Glomerular endothelial cell (primary cell): ENCODE measurements around the gene GOLGA5. TPM values are rescaled to one million over a fixed set of nuclear protein-coding genes. Genes with fewer than 3 reads are reported as not detected.

ENCODE experiments used
- DNase-seq: peaks from one replicate; pipeline ENCODE4 v3.0.0-alpha.2; 2011; ENCODE audit warnings: low read depth, low spot score; ENCODE audit errors: extremely low read depth
- total RNA-seq: library from RNA; depleted of rRNA; stranded (reverse); fragments of >200 nt; gene quantifications from 2 replicates; pipeline ENCODE4 v1.2.3, GENCODE V29; 2015

Gene GOLGA5
- total RNA-seq, 1 donor from 2014 or later: 40.4 TPM

DNA sequence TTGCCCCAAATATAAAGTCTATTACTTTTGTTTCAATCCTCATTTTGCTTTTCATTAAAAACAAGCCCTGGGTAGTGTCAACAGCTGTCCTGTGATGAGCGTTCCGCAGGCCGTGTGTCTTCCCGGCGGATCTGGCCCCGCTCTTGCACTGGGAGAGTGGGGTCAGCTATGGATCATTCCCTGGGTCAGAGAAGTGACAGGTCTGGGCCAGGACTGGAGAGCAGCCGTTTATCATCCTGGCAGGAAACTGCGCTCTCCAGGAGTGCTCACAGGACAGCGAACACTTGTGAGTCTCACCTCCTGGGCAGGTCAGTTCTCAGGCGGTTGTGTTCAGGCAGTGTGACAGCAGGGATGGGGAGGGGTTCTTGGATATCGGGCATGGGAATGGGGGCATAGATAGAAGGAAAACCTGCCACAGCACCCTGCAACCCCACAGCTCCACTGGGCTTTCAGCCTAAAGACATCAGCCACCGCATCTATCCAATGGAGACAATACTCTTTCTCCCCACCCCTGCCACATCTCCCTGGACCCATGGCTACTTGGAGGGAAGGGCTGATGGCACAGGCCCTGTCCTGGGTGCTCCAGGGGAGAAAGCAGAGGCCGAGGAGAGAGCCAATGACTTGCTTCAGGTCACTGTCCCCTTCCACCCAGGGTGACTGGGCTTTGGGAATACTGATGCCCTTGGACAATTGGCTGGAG is 81.0 kb downstream of the GOLGA5 start:
- no peak for DNase-seq

DNA sequence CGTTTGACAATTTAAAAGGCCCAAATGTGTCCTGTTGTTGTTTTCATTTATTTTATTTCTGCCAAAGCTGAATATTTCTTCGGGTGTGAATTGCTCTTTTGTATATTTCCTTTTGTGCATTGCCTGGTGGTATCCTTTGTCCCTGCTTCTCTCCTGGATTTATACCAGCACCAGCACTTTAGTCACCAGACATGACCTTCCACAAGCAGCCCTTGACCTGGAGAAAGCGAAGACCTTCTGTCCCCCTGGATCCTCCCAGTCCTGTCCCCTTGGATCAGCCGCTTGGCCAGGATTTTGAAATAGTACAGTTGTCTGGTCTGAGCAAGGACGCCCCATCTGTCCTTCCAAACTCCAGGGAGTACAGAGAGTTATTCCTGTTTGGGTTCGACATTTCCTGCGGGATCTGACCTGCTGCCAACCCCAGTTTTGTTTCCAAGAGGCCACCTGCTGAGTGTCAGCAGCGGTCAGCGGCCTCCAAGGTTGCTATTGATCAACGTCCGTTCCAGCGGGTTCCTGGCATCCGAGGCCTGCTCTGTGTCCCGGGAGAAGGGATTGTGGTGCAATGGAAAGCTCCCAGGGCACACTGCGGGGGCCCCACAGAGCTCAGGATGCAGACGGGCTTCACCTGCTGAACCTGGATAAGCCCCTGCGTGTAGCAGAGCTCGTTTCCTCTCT is 83.8 kb downstream of the GOLGA5 start:
- DNase-seq: no peak

DNA sequence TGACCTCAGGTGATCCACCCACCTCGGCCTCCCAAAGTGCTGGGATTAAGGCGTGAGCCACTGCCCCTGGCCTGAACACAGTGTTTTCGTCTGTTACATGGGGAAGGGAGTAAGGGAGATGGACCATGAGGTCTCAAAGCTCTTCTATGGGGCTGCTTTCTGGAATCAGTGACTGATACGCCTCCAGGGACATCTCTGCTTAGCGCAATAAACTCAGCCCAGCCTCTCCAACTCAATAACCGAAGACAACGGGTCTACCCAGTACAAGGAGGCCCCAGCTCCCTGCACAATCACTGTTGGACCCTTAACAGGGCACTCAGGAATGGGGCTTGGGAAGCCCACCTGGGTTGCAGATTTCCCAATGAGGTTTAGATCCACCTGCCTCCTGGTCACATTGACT is 86.2 kb downstream of the GOLGA5 start:
- DNase-seq: no peak

DNA sequence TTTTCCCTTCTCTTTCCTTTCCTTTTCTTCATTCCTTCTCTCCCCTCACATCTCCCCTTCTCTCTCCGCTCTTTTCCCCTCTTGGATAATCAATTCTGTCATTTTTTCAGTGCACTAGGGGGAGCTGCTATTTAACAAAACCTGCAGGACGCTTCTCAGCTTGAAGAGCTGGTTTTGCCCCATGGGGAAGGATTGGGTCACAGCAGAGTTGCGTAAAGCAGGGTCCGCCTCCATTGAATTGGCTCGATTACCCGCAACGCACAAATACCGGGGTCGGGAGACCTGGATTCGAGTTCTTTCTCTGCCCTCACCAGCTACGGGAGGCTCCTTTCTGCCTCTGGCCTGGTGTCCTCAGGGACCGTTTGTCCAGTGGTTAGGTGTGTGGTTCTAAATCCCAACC is 86.7 kb downstream of the GOLGA5 start:
- no peak for DNase-seq

DNA sequence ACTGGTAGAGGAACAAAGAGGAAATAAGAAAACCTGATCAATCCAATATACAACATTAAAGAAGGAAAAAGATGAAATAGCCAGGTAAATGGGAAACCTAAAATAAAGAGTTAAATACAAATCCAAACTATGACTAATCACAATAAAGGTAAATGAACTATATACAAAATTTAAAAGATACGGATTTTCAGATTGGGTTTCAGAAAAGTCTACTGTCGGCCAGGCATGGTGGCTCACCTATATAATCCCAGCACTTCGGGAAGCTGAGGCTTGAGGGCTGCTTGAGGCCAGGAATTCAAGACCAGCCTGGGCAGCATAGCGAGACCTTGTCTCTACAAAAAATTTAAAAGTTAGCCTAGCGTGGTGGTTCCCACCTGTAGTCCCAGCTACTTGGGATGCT is 89.0 kb downstream of the GOLGA5 start:
- no peak for DNase-seq

DNA sequence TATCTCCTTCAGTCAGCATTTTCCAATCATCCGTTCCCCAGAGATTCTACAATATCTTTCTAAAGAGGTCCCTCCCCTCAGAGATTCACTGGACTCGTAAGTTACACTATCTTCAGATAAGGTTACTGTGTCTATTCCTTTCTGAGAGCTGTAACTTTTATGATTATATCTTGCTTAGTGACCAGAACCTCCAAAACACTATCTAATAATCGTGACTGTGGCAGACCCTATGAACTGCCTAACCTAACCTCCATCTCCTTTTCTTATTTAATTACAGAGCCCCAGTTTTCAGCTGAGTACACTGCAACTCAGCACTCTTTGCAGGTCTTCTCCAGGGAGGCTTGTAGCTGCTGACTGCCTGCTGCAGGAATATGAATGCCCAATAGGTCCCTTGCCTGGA is 90.3 kb downstream of the GOLGA5 start:
- DNase-seq: no peak

DNA sequence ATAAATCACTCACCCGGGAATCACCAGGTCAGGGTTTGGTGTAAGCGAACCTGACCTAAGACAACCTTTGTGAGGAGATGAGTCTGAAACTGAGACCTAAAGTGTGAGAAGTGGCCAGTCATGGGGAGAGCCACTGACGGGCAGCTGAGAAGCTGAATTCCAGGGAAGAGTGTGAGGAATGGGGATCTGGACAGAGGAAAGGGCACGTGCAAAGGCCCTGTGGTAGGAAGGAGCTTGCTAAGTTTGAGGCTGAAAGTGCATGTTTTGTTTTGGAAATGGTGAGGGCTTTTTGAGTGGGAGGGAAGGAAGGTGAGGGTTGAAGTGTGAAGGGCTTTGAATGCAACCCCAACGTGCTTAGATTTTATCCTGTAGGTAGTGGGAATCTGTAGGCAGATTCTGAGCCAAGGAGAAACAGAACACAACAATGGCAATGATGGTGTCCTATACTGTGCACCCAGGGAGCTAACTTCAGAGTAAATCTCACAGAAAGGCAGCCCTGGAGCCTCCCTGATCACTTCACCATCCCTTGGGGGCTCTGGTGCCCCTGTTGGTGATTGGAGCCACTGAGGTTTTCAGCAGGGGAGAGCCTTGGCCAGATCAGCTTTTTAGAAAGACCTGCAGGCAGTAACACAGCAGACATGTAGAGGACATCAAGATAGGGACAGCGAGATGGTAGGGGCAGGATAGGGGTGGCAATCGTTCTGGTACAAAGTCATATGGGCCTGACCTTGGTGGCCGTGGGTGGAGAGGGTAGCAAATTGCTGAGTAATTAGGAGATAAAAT is 91.4 kb downstream of the GOLGA5 start:
- no peak for DNase-seq

DNA sequence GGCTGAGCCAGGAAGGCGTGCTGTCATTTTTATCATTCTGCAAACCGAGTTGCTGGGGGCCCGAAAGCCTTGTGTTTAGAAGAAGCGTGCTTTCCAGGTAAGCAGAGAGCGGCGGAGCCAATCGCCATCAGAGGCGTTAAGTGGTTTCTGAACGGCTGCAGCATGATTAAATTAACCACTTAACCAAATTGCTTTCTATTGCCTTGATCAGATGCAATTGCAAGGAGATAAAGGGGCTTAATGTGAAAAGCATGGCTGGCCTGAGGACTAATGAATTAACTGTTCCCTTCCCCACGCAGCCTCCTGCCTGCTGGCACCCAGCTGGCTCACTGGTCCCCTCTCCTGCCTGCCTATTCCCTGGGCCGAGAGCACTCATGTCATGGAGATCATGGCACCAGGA is 92.2 kb downstream of the GOLGA5 start:
- DNase-seq: no peak

DNA sequence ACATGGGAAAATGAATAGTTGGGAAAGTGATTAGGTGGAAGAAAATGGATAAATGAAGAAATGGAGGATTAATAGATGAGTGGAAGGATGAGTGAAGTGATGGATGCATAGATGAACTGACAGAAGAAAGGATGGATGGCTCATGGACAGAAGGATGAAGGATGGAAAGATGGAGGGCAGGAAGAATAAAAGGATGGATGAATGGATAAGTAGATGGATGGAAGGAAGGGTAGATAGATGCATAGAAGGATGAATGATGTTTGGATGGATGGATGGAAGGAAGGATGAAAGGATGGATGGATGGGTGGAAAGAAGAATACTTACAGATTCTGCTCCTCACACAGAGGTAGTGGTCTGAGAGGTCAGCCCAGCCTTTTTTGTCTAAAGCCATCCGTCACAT is 93.1 kb downstream of the GOLGA5 start:
- no peak for DNase-seq

DNA sequence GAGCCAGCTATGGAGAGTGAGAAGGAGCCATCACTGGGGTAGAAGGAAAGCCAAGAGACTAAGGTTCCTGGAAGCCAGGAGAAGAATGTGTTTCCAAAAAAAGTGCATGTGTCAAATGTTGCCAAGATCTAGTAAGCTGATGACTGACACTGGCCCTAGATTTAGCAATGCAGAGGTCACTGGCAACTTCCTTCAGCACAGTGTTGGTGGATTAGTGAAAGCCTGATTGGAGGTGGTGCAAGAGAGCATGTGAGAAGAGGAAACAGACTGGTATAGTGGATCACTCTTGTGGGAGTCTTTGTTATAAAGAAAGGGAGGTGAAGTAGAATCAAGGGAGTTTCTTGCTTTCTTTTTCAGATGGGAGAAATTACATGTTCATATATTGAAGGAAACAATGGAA is 94.8 kb downstream of the GOLGA5 start:
- no peak for DNase-seq

Other genes starting within 250 kb of the GOLGA5 start
- 87.3 and 109 TPM in 2 replicates for gene LGMN, start 45.7 kb upstream of the GOLGA5 start, total RNA-seq
- 0.29 and 5.3 TPM in 2 replicates for gene CHGA, start 128.8 kb downstream of the GOLGA5 start, total RNA-seq